Suppressor macrophage treated with lipopolysaccharide for 4 hours (primary cell): ENCODE data around the gene TAF5L.
A peak's percentile ranks its signal among the peaks of the same experiment; 100 is the strongest.
"Not testable (repeated sequence)": the region's sequence is repeated elsewhere in the genome, so short reads cannot be mapped to it uniquely, and the experiment has no call there.

Source experiments
- DNase-seq: peaks from one replicate; pipeline ENCODE4 v3.0.0-alpha.2; 2020

Gene TAF5L

DNA sequence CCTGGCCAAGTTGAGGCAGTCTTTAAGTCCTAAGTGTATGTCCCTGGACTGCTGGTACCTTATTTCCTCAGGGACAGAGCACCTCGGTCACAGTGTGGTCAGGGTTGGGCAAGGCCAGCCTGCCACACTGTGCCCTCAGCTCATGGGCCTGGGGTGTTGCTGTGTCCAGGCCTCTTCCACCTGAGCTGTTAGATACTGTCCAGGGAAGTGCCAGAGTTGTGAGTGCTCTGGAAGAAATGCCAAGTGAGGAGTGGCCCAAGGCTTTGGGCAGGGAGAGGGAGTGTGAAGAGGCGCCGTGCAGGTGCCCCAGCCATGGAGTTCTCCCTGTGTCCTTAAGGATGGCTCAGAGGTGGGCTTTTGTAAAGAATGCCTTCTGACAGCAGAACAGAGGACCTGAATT is 15.4 kb upstream of the TAF5L start:
- DNase-seq = no peak

GRCh38 chr1:229640455-229640854 is 14.5 kb upstream of the TAF5L start:
- no peak for DNase-seq

- DNase-seq = no peak
Measured at GRCh38 chr1:229637746-229638145, 11.8 kb upstream of the TAF5L start.

- no peak for DNase-seq
Measured at GRCh38 chr1:229636042-229636441, 10.1 kb upstream of the TAF5L start.

DNA sequence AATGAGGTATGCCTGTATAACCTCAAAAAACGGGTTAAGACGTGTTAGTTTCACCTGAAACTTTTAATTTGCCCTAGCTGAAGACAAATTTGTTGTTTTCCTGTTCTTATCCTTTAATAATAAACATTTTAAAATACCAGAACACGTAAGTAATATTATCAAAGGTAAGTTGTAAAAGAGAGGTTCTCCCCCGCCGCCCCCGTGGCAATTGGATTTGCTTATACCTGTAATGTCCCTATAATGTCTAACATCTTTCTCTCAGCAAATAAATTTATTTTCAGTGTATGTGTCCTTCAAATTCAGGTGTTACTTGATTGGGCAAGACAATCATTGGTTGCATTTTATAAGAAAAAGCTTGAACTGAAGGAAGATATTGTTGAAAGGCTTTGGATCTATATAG is 6.0 kb upstream of the TAF5L start:
- DNase-seq = no peak

DNA sequence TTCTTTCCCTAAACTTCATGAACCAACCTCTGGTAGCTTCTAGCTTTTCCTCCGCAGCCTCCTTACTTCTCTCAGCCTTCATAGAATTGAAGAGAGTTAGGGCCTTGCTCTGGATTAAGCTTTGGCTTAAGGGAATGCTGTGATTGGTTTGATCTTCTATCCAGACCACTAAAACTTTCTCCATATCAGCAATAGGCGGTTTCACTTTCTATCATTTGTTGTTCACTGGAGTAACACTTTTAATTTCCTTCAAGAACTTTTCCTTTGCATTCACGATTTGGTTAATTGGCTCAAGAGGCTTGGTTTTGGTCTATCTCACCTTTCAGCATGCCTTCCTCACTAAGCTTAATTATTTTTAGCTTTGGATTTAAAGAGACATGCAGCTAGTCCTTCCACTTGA is 5.2 kb upstream of the TAF5L start:
- DNase-seq = no peak

- DNase-seq = no peak
Measured at GRCh38 chr1:229629261-229629660, 3.3 kb upstream of the TAF5L start.

DNA sequence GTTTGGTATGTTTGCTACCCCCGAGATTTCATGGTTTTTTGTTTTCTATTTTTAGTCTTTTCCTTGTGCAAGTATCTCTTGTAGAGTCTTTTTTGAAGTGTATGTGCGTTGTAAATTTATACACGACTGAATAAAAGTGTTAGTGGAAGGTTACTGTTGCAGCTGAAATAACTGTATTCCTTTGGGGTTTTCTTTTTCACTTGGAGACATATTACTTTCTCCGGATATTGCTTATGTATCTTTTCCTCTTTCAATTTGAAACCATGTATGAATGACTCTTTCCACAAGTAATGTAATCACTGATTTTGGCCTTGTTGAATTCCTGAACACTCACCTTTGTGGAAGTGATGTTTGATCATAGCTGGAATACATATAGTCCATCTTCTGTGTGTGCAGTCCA is 1.1 kb upstream of the TAF5L start:
- DNase-seq = no peak

DNA sequence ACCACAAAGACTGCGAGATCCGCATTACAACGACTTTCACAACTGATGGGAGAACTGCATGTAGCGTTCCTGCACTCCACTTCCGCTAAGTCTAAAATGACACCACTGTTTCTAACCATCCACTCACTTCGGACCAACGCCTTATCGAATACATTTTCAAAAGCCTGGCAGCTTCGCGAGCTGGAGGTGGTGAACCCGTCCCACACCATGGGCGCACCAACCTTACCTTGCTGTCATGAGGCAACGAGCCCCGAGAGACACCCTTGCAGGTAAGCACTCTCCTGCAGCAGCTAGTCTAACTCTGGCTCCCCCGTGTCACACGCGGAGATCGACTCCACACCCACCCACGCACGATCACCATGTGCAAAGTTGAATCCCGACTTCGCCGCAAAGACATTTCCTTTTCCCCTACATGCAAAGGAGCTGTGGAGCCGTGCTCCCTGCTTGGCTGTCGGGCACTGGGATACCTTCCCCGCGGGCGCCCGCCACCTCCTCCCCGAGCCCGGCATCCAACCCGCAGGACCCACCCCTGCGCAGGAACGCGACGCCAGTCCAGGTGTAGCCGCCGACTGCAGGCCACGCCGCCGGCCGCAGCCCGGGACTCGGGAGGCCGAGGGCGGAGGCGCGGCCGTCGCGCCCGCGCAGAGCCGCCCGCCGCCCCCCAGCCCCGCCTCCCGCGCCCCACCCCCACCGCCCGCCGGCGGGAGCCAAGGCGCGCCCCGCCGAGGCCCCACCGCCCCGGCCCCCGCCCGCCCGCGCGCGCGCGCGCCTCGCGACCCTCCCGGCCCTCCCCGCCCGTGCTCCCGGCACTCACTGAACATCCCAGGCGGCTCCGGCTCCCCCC is 629 bp downstream of the TAF5L start:
- DNase-seq = peak; percentile 59

GRCh38 chr1:229624521-229625070 is 1.3 kb downstream of the TAF5L start:
- DNase-seq = no peak

DNA sequence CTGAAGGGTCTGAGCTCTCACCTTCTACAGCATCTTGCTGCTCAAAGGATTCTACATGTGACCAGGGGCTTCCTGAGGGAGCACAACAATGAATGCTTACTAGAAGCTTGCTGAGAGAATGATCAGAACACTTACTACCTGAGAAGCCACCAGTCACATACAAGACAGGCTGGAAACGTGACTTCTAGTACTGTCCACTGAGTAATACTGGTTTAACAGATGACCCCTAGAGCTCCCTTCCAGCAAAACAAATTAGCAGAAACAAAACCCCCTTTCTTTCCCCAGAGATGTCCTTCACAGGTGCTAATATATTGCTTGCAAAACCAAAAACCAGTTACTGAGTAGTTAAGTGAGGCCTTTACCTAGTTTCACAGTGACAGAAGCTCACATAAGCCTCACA is 2.1 kb downstream of the TAF5L start:
- DNase-seq = no peak

- DNase-seq = no peak
Measured at GRCh38 chr1:229623225-229623624, 2.7 kb downstream of the TAF5L start.

DNA sequence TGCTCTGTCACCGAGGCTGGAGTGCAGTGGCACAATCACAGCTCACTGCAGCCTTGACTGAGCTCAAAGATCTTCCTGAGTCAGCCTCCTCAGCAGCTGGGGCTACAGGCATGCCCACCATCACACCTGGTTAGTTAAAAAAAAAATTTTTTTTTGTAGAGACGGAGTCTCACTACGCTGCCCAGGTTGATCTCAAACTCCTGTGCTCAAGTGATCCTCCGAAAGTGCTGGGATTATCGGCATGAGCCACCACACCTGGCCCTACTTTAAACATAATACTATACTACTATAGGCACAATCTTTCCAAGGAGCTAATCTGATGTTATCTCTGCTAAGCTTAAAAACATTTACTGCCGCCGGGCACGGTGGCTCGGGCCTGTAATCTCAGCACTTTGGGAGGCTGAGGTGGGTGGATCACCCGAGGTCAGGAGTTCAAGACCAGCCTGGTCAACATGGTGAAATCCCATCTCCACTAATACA is 3.2 kb downstream of the TAF5L start:
- DNase-seq = not testable (repeated sequence)

DNA sequence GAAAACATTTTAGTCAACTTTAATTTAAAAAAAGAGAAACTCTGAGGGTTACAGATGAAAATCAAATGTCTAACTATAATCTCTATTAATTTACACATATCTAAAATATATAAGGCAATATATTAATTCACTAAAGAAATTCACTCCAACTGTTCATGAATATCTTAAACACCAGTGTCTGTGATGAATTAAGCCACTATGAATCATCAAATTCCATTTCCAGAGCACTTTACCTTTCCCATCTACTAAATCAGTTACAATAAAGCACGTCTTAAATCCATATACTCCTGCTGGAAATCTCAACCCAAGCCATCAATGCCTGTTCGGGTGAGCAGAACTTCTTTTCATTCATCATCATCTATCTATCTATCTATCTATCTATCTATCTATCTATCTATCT is 4.3 kb downstream of the TAF5L start:
- no peak for DNase-seq

DNA sequence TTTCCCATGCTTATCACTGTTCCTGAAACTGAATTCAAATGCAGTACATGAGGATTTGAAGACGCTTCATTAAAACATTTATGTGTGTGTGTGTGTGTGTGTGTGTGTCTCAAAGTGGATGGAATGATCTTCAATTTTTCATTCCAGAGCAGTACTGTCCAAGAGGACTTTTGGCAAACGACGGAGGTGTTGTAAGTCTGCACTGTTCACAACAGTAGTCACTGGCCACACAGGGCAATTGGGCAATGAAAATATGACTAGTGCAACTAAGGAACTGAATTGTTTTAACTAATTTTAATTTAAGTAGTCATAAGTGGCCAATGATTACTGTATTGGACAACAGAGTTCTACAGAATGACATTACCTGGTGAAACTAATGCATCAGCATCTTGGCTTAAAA is 5.0 kb downstream of the TAF5L start:
- DNase-seq = peak; percentile 22

GRCh38 chr1:229619614-229620013 is 6.3 kb downstream of the TAF5L start:
- no peak for DNase-seq

DNA sequence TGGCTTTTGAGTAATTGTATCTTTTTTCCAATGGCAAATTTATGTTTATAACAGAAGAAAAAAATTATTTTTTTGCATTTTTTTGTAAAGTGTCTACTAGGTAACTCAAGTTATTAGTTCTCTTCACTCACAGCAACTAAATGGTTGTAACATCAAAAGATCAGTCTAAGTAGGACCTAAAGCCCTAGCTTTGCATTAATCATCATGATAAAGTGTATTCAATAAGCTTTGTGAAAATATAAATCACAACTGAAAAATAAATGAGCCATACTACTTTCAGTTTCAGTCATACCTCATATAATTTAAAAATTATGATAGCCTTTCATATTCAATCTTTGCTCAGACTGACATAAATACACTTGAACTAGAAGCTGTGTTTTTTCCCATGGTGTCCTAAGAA is 6.9 kb downstream of the TAF5L start:
- DNase-seq = no peak

DNA sequence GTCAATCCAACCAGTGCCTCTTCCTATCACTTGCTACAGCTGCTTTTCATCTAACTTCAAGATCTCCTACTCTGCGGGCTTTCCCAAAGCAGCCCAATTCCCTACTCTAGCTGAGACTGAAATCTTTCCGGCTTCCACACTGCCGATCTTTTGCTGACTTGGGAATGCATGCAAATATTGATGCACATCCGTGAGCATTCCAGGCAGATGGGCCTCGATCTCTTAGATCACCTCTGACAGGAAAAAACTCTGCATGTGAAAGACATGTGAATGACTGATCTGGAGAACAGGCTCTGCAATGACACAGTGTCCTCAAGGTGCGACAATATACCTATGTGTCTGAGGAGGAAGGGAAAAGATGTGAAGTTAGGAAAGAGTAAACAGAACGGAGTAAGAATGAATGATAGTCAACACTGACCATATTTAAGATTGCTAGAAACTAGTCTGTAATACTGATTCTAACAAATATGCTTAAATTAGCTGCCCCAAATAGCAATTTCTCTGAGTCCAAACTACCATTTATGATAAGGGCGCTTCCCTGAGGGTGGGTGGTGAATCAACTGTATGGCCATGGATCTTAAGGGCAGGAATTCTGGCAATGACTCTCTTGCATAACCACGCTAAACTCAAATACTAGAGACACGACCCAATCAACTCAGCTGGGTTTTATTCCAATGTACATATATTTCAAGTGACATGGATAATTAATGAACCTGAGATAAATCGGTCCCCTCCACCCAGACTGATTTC is 8.4 kb downstream of the TAF5L start:
- DNase-seq = no peak

DNA sequence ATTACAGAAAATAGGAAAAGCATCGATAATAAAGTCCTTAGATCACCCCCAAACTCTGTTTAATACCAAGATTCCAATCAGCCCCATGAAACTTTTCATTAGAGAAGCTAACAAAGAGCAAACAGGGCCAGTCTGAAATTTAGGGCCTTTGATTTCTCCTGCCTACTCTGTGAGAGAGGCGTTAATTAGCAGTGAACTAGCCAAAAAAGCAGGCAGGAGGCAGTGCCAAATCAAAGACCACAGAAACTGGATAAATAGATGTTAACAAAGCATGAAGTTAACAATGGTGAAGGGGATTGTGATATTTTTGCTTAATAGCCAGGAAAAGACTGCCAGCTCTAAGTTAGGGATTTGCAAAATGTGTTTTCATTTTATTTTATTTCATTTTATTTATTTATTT is 11.2 kb downstream of the TAF5L start:
- no peak for DNase-seq

DNA sequence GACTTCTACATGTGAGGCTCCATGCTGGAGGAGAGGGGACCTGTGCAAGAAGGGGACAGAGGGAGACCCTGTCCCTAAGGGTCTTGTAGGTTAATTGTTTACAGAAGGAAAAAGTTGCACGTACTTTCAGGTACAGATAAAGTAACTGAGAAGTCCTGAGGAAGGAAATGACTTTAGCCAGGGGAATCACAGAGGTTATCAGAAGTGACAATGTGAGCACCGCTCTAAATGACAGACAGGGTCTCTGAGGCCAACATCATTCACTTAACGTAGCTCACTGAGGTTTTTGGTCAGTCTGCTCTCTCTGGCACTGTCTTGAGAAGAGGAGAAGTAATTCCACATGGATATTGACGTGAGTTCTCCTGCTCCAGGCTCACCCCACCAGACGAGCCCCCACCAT is 12.0 kb downstream of the TAF5L start:
- no peak for DNase-seq

DNA sequence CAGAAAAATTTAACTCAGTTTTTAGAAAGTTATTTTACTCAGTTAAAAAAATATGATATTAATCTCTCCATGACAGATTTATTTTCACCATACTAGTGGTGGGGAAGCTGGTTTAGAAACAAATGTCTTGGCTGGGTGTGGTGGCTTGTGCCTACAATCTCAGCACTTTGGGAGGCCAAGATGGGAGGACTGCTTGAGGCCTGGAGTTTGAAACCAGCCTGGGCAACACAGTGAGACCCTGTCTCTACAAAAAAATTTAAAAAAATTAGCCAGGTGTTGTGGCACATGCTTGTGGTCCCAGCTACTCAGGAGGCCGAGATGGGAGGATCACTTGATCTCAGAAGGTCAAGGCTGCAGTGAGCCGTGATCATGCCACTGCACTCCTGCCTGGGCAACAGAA is 17.3 kb downstream of the TAF5L start:
- no peak for DNase-seq

DNA sequence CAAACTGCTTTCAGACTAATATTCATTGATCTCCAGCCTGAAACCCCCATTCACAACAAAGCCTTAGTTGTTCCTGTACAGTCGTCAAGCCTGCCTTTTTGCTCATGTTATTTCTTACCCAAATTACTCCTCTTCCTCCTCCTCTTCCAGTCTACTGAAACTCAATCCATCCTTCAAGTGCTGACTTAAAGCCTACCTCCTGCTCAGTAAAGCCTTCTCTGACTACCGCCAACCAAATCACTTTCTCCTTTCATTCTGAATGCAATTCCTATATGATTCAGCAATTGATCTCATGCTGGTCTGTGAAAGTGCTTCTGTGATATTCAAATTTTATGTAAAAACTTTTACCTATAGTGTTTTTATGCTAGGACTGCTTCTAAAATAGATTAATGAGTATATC is 18.6 kb downstream of the TAF5L start:
- no peak for DNase-seq

- DNase-seq = no peak
Measured at GRCh38 chr1:229603371-229604005, 22.4 kb downstream of the TAF5L start.

- DNase-seq = no peak
Measured at GRCh38 chr1:229600229-229600628, 25.7 kb downstream of the TAF5L start.
